ENCODE data around the gene ZBTB39.
A peak's percentile ranks its signal among the peaks of the same experiment; 100 is the strongest.

ZBTB39 gene

GRCh38 chr12:57031138-57031725 is 24.9 kb upstream of the ZBTB39 start:
- Histone ChIP-seq H3K9me3 (ENCODE audit: insufficient read depth, low read length) (no peaks in the 10 kb centered on the region), H3K4me2 (ENCODE audit: low read length) (peak overlapping the region; percentile 45), H3K9ac (ENCODE audit: low read length) (peak overlapping the region; percentile 22; the same call in 1 of the 2 replicates), H4K20me1 (ENCODE audit: insufficient read depth, low read length) (no peaks in the 10 kb centered on the region), H3K4me3 (ENCODE audit: low read length) (no peak overlapping the region), H3K36me3 (replicated peaks; ENCODE audit: low read depth, low read length) (no peaks in the 10 kb centered on the region), H3K4me1 (ENCODE audit: low read length) (peaks cover 23% of the 10 kb centered on the region), H3K27ac (ENCODE audit: low read length) (no peak overlapping the region), H2AFZ (ENCODE audit: low read depth, low read length) (peak overlapping the region; percentile 97), H3K79me2 (ENCODE audit: low read length) (no peaks in the 10 kb centered on the region), H3K27me3 (ENCODE audit: low read depth, low read length) (no peaks in the 10 kb centered on the region)
- TF ChIP-seq EZH2phosphoT487 (IDR thresholded peaks at IDR 0.05; ENCODE audit: low read depth) = no peak
- TF ChIP-seq CTCF (IDR thresholded peaks at IDR 0.05; ENCODE audit: low read depth, low read length) = peak; percentile 42

- Histone ChIP-seq H3K27ac (ENCODE audit: low read length) (no peak overlapping the region), H3K36me3 (replicated peaks; ENCODE audit: low read depth, low read length) (no peaks in the 10 kb centered on the region), H3K4me1 (ENCODE audit: low read length) (peaks cover 23% of the 10 kb centered on the region), H4K20me1 (ENCODE audit: insufficient read depth, low read length) (no peaks in the 10 kb centered on the region), H3K79me2 (ENCODE audit: low read length) (no peaks in the 10 kb centered on the region), H2AFZ (ENCODE audit: low read depth, low read length) (no peak overlapping the region), H3K27me3 (ENCODE audit: low read depth, low read length) (no peaks in the 10 kb centered on the region), H3K4me2 (ENCODE audit: low read length) (no peak overlapping the region), H3K9me3 (ENCODE audit: insufficient read depth, low read length) (no peaks in the 10 kb centered on the region), H3K4me3 (ENCODE audit: low read length) (no peak overlapping the region), H3K9ac (ENCODE audit: low read length) (no peak overlapping the region)
- TF ChIP-seq EZH2phosphoT487 (IDR thresholded peaks at IDR 0.05; ENCODE audit: low read depth) = no peak
- TF ChIP-seq CTCF (IDR thresholded peaks at IDR 0.05; ENCODE audit: low read depth, low read length) = no peak
These were observed 23.1 kb upstream of the ZBTB39 start for GRCh38 chr12:57029457-57029856.

GRCh38 chr12:57027805-57028153 is 21.4 kb upstream of the ZBTB39 start:
- no peaks in the 10 kb centered on the region for H4K20me1 ChIP-seq (ENCODE audit: insufficient read depth, low read length)
- H3K36me3 ChIP-seq (replicated peaks; ENCODE audit: low read depth, low read length) = no peaks in the 10 kb centered on the region
- H2AFZ ChIP-seq (ENCODE audit: low read depth, low read length) = peak overlapping the region; percentile 43; the same call in 1 of the 2 replicates
- no peaks in the 10 kb centered on the region for H3K27me3 ChIP-seq (ENCODE audit: low read depth, low read length)
- H3K27ac ChIP-seq (ENCODE audit: low read length) = no peak overlapping the region
- peaks cover 23% of the 10 kb centered on the region for H3K4me1 ChIP-seq (ENCODE audit: low read length)
- no peak overlapping the region for H3K9ac ChIP-seq (ENCODE audit: low read length)
- H3K4me3 ChIP-seq (ENCODE audit: low read length) = no peak overlapping the region
- no peak overlapping the region for H3K4me2 ChIP-seq (ENCODE audit: low read length)
- TF ChIP-seq EZH2phosphoT487 (IDR thresholded peaks at IDR 0.05; ENCODE audit: low read depth) (no peak), CTCF (IDR thresholded peaks at IDR 0.05; ENCODE audit: low read depth, low read length) (no peak)
- H3K79me2 ChIP-seq (ENCODE audit: low read length) = no peaks in the 10 kb centered on the region
- H3K9me3 ChIP-seq (ENCODE audit: insufficient read depth, low read length) = no peaks in the 10 kb centered on the region

- no peak overlapping the region for H3K9ac ChIP-seq (ENCODE audit: low read length)
- H2AFZ ChIP-seq (ENCODE audit: low read depth, low read length) = peak overlapping the region; percentile 43
- H3K4me3 ChIP-seq (ENCODE audit: low read length) = no peak overlapping the region
- H3K79me2 ChIP-seq (ENCODE audit: low read length) = no peaks in the 10 kb centered on the region
- no peaks in the 10 kb centered on the region for H4K20me1 ChIP-seq (ENCODE audit: insufficient read depth, low read length)
- no peaks in the 10 kb centered on the region for H3K9me3 ChIP-seq (ENCODE audit: insufficient read depth, low read length)
- no peaks in the 10 kb centered on the region for H3K36me3 ChIP-seq (replicated peaks; ENCODE audit: low read depth, low read length)
- TF ChIP-seq CTCF (IDR thresholded peaks at IDR 0.05; ENCODE audit: low read depth, low read length) (no peak), EZH2phosphoT487 (IDR thresholded peaks at IDR 0.05; ENCODE audit: low read depth) (no peak)
- no peaks in the 10 kb centered on the region for H3K27me3 ChIP-seq (ENCODE audit: low read depth, low read length)
- H3K4me2 ChIP-seq (ENCODE audit: low read length) = no peak overlapping the region
- H3K27ac ChIP-seq (ENCODE audit: low read length) = no peak overlapping the region
- H3K4me1 ChIP-seq (ENCODE audit: low read length) = peaks cover 23% of the 10 kb centered on the region
These were observed 20.9 kb upstream of the ZBTB39 start for GRCh38 chr12:57027011-57027804.
